ENCODE results near the gene ACOD1.
"Not testable (repeated sequence)": the region's sequence is repeated elsewhere in the genome, so short reads cannot be mapped to it uniquely, and the experiment has no call there.

Gene ACOD1

DNA sequence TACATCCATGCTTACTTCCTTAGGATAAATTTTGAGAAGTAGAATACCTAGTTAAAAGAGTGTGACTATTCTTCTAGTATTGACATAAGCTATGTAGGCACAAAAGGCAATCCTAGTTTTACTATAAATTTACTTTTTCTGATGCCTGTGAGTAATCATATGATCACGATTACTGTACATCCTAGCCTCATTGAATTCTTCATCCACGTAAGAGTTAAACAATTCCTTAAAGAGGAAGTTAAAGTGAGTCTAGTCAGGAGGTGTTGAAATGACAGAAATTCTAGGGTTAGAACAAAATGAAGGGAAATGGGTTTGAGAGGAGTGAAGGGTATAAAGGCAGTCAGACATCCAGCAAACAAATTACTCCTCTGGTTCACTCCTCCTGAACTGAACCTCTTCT, at the start of gene ACOD1:
Gene ACOD1 (plus strand): TSS at position 363 of the 400 bp plus-strand sequence. CDS start 48 bp downstream, outside the sequence.
- no peak for DNase-seq

DNA sequence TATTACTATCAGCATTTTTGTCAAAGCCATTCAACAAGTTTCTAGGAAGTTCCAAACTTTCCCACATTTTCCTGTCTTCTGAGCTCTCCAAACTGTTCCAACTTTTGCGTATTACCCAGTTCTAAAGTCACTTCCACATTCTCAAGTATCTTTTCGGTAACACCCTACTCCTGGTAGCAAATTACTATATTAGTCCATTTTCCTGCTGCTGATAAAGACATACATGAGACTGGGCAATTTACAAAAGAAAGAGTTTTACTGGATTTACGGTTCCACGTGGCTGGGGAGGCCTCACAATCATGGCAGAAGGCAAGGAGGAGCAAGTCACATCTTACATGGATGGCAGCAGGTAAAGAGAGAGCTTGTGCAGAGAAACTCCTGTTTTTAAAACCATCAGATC, 49.2 kb upstream of the ACOD1 start:
- DNase-seq = not testable (repeated sequence)

DNA sequence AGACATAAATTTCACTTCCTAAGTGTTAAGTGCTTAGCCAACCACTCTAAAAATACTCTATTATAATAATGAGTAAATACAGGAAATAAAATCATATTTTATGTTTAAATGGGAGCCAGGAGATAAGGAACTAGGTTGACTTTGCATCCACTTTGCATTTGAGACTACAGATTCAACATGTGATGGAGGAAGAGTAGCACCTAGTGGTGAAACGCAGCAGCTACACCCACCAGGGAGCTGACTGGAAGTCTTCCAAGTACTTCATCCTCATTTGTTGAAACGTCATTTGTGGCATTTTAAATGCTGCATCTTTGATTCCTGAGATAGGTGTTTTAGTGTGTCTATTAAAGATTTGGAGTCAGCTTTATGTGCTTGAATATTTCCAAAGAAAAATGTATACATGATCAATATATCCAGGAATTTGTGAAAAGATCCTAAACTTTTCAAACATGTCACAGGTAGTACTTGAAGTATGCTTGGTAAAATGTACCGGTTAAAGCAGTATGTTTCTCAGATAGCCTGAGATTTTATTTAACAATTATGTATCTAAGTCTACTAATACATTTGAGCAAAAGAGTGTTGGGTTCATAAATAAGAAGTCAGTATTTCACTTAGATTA, 44.7 kb upstream of the ACOD1 start:
- DNase-seq = peak; percentile 34

DNA sequence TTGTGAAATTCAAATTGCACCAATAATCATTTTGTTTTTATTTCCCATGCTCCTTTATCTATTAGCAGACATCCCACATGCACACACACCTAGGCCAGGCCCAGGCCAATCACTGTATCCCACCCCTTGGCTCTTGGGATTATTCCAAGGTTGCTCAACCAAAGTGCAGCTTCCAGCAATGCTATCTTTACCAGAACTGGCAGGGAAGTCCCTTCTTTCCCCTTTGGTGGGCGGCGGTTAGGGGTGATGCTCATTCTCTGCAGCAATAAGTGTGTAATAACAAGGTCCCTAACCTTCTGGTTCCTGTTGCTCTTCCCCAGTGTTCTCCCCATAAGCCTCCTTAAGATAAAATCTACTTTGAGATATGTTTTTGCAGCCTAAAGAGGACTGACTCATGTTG, 43.8 kb upstream of the ACOD1 start:
- DNase-seq = no peak

DNA sequence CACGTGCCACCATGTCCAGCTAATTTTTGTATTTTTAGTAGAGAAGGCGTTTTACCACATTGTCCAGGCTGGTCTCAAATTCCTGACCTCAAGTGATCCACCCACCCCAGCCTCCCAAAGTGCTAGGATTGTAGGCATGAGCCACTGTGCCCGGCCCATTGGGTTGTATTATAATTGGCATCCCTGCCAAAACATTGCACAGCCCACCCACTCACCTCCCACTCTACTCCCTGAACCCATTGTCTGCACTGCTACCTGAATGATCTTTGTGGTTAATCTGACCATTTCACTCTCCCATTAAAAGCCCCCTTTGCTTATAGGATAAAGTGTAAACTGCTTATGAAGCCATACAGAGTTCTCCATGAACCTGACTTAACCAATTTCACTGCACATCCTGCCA, 35.8 kb upstream of the ACOD1 start:
- DNase-seq = no peak

DNA sequence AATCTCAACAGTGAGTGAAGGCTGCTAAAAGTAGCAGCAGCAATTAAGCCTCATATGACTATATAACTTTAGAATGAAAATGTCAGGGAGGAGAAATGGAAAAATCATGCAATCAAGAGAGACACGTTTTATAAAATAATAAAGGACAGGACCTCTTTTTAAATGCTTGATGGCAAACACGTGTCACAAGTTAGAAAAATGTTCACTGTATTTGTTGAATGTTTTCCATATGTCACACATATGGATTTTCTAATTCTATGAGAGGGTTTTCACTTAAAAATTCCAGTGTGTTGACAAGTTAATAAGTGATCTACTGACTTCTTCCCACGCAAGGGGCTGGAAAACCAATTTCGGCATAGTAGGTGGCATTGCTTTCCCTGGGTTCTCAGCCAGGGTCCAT, 34.4 kb upstream of the ACOD1 start:
- no peak for DNase-seq

DNA sequence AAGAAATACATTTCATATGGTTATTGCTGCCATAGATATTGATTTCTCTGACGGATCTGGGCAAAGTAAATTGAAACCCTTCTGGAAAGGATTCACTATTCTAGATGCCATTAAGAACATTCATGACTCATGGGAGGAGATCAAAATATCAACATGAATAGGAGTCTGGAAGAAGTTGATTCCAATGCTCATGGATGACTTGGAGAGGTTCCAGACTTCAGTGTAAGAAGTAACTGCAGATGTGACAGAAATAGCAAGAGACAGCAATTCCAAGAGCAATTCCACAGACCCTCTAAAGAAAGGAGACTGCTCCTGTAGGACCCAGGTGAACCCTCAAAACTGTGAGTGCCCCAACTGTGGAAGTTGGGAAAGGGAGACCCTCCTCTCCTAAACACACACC, 31.2 kb upstream of the ACOD1 start:
- DNase-seq = no peak

DNA sequence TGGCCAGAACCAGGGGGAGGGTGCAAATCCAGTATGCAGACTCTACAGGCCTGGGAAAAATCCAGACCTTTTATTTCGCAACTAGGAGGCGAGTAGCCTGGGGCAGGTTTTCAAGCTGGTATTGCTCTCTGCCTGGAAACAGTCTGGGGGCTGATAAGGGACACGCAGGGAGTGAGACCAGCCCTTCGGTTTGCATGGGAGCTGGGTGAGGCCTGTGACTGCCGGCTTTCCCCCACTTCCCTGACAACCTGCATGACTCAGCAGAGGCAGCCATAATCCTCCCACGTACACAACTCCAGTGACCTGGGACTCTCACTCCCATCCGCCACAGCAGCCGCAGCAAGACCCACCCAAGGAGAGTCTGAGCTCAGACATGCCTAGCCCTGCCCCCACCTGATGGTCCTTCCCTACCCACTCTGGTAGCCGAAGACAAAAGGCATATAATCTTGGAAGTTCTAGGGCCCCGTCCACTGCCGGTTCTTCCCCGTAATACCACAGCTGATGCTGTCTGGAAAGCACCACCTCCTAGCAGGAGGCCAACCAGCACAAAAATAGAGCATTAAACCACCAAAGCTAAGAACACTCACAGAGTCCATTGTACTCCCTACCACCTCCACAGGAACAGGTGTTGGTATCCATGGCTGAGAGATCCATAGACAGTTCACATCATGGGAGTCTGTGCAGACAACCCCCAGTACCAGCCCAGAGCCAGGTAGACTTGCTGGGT, 30.4 kb upstream of the ACOD1 start:
- not testable (repeated sequence) for DNase-seq

DNA sequence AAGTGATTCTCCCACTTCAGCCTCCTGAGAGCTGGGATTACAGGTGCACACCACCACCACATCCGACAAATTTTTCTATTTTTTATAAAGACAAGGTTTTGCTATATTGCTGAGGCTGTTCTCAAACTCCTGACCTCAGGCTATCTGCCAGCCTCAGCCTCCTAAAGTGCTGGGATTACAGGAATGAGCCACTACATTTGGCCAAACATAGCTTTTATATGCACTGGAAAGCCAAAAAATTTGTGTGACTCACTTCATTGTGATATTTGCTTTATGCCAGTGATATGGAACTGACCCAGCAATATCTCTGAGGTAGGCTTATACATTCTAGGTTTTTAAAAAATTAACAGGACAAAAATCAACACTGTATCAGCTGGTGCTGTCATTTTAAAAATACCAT, 26.8 kb upstream of the ACOD1 start:
- no peak for DNase-seq

DNA sequence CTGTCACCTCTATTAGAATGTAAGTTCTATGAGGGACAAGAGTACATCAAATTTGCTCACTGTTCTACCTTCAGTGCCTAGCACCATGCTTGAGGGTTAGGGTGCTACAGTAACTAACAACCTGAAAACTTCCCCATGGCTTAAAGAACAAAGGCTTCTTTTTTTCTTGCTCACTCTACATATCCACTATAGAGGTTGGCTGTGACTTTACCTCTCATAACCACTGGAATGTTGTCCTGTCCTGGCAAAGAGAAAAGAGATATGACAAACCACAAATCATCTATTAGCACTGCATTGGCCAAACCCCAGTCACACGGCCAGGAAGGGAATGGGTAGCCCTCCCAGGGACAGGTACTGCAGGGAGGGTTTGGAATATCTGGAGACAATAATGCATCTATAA, 23.2 kb upstream of the ACOD1 start:
- no peak for DNase-seq

DNA sequence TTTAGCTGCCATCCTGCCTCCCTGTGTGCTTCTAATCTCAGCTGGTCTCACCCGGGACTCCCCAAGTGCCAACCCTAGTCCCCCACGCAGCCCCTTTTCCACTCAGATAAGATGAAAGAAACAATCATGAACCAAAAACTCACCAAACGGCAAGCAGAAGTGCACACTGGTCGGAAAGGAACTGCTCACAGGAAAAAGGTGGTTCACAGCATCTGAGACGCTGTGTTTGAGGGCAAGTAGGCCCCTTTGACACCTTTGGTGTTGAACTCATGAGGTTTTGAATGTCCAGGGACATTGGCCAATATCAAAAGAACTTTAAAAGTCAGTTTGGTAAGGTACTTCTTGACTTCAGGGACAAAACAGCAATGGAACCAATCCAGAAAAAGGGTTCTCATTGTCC, 20.4 kb upstream of the ACOD1 start:
- DNase-seq = no peak

DNA sequence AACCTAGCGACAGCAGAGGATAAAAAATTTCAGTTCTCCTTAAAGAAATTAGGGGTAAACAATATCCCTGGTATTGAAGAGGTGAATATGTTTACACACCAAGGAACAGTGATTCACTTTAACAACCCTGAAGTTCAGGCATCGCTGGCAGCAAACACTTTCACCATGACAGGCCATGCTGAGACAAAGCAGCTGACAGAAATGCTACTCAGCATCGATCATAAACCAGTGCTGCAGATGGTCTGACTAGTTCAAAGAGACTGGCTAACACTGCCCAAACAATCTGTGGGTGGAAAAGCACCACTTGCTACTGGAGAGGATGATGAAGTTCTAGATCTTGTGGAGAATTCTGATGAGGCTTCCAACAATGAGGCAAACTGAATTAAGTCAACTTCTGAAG, 19.9 kb upstream of the ACOD1 start:
- no peak for DNase-seq

DNA sequence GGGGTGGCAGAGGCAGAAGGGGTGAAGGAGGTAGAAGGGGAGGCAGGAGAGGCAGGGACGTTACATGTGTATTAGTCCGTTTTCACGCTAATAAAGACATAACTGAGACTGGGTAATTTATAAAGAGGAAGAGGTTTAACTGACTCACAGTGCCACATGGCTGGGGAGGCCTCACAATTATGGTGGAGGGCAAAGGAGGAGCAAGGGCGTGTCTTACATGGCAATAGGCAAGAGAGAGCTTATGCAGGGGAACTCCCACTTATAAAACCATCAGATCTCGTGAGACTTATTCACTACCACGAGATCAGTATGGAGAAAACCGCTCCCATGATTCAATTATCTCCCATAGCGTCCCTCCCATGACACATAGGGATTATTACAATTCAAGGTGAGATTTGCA, 19.0 kb upstream of the ACOD1 start:
- DNase-seq = no peak

DNA sequence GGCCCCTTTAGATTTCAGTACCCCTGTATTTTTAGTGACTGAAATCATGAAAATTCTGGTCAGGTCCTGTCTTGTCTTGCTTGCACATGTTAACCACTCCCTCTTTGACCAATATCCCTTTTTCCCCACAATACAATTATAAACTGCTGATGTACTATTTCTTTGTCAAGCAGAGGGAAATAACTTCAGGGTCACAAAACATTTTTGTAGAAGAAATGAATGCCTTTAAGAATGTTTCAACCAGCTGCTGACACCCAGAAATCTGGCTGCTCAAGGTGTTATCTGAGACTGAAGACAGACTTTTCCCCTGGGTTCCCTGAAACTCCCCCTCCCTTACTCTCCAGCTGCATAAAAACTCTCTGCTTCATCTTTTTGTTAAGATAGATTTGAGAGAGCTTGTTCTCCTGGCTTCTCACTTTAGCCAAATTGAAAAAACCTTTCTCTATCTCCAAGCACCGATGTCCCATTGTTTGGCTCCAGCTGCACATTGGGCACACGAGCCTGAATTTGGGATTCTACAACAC, 18.4 kb upstream of the ACOD1 start:
- no peak for DNase-seq

DNA sequence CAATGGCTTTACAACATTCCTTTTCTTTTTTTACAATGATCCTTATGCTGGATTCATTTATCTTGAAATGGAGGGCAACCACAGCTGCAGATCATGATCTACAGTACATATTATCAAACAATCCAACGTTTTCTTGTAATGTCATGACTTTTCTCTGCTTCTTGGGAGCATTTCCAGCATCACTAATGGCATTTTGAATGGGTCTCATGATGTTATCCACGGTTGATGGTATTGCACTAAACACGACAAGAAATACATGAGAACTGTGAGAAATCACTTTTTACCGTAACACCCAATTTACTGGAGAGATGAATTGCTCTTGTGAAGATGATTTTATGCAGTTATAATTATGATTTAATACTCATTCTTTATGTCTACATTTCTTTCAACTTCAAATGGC, 16.2 kb upstream of the ACOD1 start:
- no peak for DNase-seq

DNA sequence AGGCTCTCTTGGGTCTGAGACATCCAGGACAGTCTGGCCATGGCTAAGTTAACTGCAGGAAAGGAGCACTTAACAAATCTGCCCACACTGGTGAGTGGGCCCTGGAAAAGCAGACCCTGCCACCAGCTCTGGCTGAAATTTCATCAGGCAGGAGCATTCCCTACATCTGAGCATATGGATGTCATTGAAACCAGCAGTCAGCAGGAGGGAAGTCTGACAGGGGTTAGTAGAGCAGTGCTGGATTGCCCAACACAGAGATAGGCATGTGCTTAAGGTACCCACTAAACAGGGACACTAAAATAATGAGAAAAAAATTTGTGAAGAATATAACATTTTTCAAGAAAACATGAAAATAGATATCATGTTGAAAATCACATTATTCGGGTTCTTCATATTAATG, 13.6 kb upstream of the ACOD1 start:
- DNase-seq = no peak

DNA sequence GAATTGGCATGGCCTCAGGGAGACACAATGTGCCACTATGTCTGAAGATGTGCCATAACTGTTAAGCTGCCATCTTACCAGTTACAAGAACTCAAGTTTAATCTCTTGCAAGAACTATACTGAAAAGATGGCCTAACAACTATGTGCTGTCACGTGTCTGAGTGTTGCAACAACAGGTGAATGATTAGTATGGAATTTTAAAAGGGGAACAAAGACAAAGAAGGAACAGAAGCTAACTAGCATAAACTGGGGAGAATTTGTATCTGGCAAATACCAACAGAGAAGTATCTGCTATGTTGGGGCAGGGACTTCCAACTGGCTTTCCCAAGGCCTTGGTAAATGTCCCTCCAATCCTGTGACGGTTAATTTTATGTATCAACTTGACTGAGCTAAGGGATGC, 11.5 kb upstream of the ACOD1 start:
- no peak for DNase-seq

DNA sequence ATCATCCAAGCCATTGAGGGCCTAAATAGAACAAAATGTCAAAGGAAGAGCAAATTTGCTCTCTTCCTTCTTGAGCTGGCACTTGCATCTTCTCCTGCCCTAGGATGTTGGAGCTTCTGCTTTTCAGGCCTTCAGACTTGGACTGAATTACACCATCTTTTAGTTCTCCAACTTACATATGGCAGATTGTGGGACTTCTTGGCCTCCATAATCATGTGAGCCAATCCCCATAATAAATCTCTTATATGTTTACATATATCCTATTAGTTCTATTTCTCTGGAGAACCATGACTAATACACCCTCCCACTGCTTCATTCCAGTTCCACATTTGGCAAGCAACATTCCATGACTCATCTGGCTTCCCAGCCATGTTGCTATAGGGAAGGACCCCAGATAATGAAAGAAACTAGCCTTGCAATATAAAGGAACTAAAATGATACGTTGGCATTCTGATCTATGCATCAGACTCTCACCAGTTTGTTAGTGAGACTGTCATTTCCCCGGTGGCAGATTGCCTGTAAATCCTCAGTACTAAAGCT, 11.0 kb upstream of the ACOD1 start:
- DNase-seq = no peak

DNA sequence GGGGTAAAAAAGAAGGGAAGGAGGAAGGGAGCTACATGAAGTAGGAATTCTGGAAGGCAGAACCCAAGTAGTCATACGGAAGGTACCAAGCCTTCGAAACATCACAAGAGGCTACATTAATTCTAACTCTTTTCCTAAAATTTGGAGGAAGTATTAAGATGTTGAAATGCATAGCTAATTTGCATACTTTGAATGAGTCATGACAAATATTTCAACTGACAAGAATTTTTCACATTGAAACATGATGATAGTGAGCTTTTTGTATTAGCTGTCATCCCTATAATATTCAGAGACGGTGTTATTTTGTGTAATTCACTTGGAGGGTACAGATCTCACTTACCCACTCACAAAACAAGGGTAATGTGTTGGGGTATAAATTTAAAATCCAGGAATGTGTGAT, 9.1 kb upstream of the ACOD1 start:
- no peak for DNase-seq

DNA sequence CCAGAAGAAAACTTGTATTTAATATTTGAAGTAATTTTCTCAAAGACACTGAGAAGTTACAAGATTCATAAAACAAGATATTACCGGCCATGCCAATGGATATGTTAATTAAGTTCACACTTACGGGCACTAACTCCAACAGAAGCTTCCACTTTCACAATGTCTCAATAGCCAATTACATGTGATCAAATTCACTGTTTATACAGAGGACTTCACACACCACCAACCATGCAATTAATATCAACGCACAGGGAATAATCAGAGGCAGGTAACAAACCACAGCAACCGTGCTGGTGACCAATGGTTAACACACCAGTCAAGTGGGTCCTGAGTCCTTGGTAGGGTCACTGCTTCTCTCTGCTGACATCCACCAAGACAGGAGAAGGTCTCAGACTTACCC, 5.9 kb upstream of the ACOD1 start:
- no peak for DNase-seq

DNA sequence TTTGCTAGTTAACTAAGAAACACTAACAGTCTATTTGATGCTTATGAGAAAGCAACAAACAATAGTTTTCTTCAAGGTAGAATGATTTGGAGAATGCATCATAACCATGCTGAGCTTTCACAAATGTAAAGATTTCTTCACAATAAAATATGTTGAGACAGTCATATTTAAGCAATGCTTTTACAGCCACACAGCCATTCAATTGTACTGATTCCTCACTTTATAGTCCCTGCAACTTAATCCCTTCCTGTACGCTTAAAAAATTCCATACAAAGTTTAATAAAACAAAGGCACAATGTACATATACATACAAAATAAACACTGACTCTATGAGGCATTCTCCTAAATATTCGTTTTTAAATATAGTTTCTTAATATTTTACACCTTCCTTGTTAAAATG, 4.7 kb upstream of the ACOD1 start:
- no peak for DNase-seq

DNA sequence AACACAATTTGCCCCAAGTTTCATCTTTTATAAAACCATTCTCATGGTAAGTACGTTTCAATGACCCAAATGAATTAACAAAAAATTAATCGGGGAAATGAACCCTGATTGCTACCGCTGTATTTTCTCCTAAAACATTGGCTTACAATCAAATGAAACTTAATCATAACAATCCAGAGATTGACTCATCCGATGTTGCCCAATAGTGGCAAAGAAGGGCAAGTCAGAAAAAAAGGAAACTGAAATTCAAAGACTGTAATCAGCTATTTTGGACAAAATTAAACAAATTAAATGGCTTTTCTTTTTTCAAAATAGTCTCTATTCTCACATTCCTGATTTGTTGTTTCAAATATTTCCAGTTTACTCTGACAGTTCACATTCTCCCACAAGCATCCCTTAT, 3.9 kb upstream of the ACOD1 start:
- no peak for DNase-seq

DNA sequence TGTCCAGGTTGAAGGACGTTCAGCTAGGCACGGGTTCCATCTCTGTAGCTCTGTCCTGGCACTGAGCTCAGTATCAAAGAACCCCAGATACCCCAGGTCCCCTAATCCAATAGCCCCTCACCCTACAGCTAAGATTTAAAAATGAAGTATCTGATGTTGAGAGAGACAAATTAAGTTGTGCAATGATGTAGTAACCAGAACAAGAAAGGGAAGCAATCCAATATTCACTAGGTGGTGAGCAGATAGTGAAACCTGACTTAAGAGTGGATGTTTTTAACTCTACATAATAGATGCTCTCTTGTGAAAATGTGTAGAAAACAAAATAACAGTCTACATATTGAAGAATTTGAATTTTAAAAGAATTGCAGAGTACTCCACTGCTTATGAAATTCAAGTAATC, 1.8 kb downstream of the ACOD1 start:
- DNase-seq = no peak

DNA sequence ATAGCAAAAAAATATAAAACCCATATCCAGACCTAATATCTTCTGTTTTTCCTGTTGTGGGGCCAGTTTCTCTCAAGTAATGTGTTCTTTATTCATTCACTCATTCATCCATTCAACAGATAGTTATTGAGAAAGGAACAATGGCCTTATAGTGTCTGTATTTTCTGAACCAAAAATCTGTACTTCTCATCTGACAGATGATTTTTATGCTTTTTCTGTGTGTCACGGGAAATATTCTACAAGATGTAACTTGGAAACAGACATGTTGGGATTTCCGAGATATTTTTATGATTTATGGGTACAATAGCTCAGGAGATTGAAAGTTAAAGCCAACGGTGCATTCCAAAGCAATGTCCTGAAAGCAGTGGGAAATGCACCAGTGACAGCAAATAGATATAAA, 5.7 kb downstream of the ACOD1 start:
- DNase-seq = no peak

DNA sequence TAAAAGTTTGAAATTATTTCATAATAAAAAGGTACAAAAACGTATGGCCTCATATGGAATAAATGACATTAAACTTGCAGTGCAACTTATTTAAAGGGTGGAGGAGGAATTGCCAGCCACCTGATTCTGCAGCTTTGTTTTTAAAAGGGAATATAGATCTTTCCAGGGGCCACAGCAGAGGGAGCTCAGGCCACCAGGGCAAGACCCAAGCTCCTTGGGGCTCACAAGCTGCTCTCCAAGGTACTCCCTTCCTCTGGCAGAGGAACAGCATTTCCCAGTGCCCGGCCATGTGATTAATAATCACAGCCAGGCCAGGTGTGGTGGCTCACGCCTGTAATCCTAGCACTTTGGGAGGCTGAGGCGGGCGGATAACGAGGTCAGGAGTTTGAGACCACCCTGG, 6.2 kb downstream of the ACOD1 start:
- DNase-seq = no peak

Measured in NCI-H774 (cell line).